Measurements from ENCODE around the gene TTLL10. TPM values are rescaled to one million over a fixed set of nuclear protein-coding genes. Genes with fewer than 3 reads are reported as not detected.

Gene TTLL10
- total and polyA plus RNA-seq, 2 of the 8 experiments (the other 6 are each of a cell fraction or from before 2014, with no cell fraction given): 1.1 to 1.7 TPM

DNA sequence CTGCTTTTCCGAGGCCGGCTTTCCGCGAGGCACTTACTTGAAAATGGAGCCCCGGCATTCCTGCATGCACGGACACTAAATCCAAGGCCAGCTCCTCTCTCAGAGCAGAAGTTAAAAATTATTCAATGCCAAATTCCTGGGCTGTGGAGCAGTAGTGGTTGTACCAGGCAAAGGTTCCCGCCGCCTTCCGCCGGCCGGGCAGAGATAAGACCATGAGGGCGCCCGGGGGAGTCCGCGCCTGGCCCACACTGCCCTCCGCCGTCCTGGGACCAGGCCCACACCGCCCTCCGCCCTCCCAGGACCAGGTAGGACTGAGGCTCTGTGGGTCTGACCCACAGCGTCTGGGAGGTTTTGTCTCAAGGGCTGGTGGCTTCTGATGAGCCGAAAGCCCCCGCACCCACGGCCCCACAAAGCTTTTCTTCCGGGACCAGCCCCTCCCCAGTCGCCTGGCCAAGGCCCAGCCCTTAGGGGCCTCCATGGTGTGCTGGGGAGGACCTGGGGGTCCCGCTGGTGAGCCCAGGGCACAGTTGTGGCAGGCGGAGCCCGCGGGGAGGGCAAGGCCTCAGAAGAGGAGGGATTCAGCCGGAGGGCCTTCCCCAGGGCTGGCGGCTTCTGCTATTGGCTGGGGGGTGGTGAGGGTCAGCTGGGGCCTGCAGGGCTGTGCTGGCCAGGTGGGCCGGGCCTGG, 45.1 kb upstream of the TTLL10 start (continued):
- TF ChIP-seq ZNF274 (IDR thresholded peaks at IDR 0.05; ENCODE audit: borderline replicate concordance, extremely low read depth, low read length) (no peak), NRF1 (IDR thresholded peaks at IDR 0.05; ENCODE audit: low read depth, low read length) (no peak), MAFK (IDR thresholded peaks at IDR 0.05; ENCODE audit: low read depth, low read length) (no peak), SIN3A (conservative IDR thresholded peaks at IDR 0.05 in 1 of 2, IDR thresholded peaks at IDR 0.05 in 1 of 2; ENCODE audit: low read depth in 1 of 2, low read length in 2 of 2) (no peak), TBP (IDR thresholded peaks at IDR 0.05; ENCODE audit: low read depth, low read length) (no peak)

Measured in H1 (cell line).